Central memory CD8-positive, alpha-beta T cell (primary cell): Measurements from ENCODE around the gene ADCY3.

ENCODE experiments used
- ATAC-seq: fragments of 150-1000 bp; cut with Tn5 transposase; replicated peaks from 2 replicates; pipeline ENCODE4 v1.10.0; 2022; ENCODE audit warnings: mild to moderate bottlenecking, moderate FRiP score, moderate number of reproducible peaks; ENCODE audit not compliant: poor library complexity, severe bottlenecking; ENCODE audit errors: extremely low read depth
- DNase-seq, 2 donors: peaks; one replicate each; pipeline ENCODE4 v3.0.0; 2021; ENCODE audit warnings: low spot score in 2 of 2
- H3K27ac Mint-ChIP-seq: one replicate; pipeline ENCODE4 v1.8.0; 2022; ENCODE audit warnings: low read depth, mild to moderate bottlenecking, moderate library complexity, mixed read lengths
- H3K27me3 Mint-ChIP-seq: one replicate; pipeline ENCODE4 v1.8.0; 2022; ENCODE audit warnings: mixed read lengths
- H3K36me3 Mint-ChIP-seq: one replicate; pipeline ENCODE4 v1.8.0; 2022; ENCODE audit warnings: mild to moderate bottlenecking, moderate library complexity, mixed read lengths; ENCODE audit not compliant: insufficient read depth
- H3K4me1 Mint-ChIP-seq: one replicate; pipeline ENCODE4 v1.8.0; 2022; ENCODE audit warnings: mixed read lengths
- H3K4me3 Mint-ChIP-seq: one replicate; pipeline ENCODE4 v1.8.0; 2022; ENCODE audit warnings: mild to moderate bottlenecking, moderate library complexity, mixed read lengths
- H3K9me3 Mint-ChIP-seq: one replicate; pipeline ENCODE4 v1.8.0; 2022; ENCODE audit warnings: mixed read lengths

ADCY3 gene

DNA sequence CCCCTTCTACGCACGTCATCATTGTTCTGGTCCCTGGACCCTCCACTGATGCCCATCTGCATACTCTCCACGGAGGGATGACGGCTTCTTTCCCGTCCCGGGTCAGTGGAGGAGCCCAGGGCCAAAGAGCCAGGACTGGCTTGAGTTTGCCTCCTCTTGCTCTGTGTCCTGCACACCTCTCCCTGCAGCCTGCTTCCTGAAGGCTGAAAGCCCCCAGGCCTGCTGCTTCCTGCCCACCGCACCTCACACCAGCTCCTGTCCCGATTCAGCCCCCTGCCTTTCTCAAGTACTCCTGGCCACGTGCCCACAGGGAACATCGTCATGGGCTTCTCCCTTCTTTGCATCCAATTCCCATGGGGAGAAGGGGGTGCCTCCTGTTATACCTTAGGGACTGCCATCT, 7.1 kb downstream of the ADCY3 start:
- Mint-ChIP-seq H3K36me3 (peaks cover 4% of the 10 kb centered on the region), H3K4me1 (peaks cover 29% of the 10 kb centered on the region), H3K9me3 (no peaks in the 10 kb centered on the region)

GRCh38 chr2:24912523-24912922, 7.5 kb downstream of the ADCY3 start:
- peaks cover 24% of the 10 kb centered on the region for H3K4me1 Mint-ChIP-seq
- no peaks in the 10 kb centered on the region for H3K27me3 Mint-ChIP-seq
- no peak overlapping the region for H3K4me3 Mint-ChIP-seq
- H3K9me3 Mint-ChIP-seq: no peaks in the 10 kb centered on the region
- no peak overlapping the region for H3K27ac Mint-ChIP-seq
- H3K36me3 Mint-ChIP-seq: peaks cover 4% of the 10 kb centered on the region
- ATAC-seq: no peak
- no peak for DNase-seq

More for the DNA sequence above, 7.1 kb downstream of the ADCY3 start:
- Mint-ChIP-seq H3K4me3 (no peak overlapping the region), H3K27ac (no peak overlapping the region), H3K27me3 (no peaks in the 10 kb centered on the region)
- ATAC-seq (no peak), DNase-seq (no peak)

GRCh38 chr2:24910245-24910644, 9.8 kb downstream of the ADCY3 start:
- no peak for DNase-seq
- peaks cover 4% of the 10 kb centered on the region for H3K36me3 Mint-ChIP-seq

GRCh38 chr2:24909555-24910177, 10.4 kb downstream of the ADCY3 start:
- DNase-seq (no peak), ATAC-seq (no peak)
- Mint-ChIP-seq H3K27me3 (no peaks in the 10 kb centered on the region), H3K4me1 (peaks cover 12% of the 10 kb centered on the region), H3K9me3 (no peaks in the 10 kb centered on the region), H3K4me3 (no peak overlapping the region), H3K36me3 (peaks cover 3% of the 10 kb centered on the region), H3K27ac (no peak overlapping the region)

More at GRCh38 chr2:24910245-24910644, 9.8 kb downstream of the ADCY3 start:
- Mint-ChIP-seq H3K27ac (no peak overlapping the region), H3K4me1 (peaks cover 16% of the 10 kb centered on the region), H3K27me3 (no peaks in the 10 kb centered on the region), H3K9me3 (no peaks in the 10 kb centered on the region), H3K4me3 (no peak overlapping the region)
- no peak for ATAC-seq

- Mint-ChIP-seq H3K4me1 (peaks cover 16% of the 10 kb centered on the region), H3K9me3 (no peaks in the 10 kb centered on the region), H3K4me3 (no peak overlapping the region), H3K27ac (peak overlapping the region; percentile 14), H3K27me3 (no peaks in the 10 kb centered on the region), H3K36me3 (peaks cover 3% of the 10 kb centered on the region)
- no peak for ATAC-seq
- DNase-seq: no peak
Measured at GRCh38 chr2:24908461-24908901, 11.6 kb downstream of the ADCY3 start.

DNA sequence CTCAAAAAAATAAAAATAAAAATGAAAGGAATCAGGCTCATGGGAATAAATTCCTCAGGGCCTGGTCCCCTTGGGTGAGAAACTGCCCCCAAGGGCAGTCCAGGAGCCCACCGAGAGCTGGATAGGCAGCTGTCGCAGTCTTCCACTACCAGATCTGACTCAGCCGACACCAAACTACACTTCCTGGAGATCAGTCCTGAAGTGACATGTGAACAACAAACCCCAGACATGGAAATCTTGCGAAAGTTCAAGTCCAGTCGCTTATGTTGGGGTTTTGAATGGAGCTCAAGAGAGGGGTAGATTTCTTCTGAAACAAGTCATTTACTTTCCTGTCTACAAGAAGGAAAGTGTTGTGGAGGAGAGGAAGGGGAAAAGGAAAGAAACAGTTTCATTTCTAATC, 12.9 kb downstream of the ADCY3 start:
- no peak for ATAC-seq
- Mint-ChIP-seq H3K9me3 (no peaks in the 10 kb centered on the region), H3K4me1 (peaks cover 13% of the 10 kb centered on the region), H3K27ac (no peak overlapping the region), H3K4me3 (no peak overlapping the region), H3K27me3 (no peaks in the 10 kb centered on the region), H3K36me3 (peaks cover 5% of the 10 kb centered on the region)
- DNase-seq: no peak

GRCh38 chr2:24906466-24906865, 13.6 kb downstream of the ADCY3 start:
- no peaks in the 10 kb centered on the region for H3K9me3 Mint-ChIP-seq
- no peak overlapping the region for H3K4me3 Mint-ChIP-seq
- ATAC-seq (no peak), DNase-seq (no peak)
- H3K36me3 Mint-ChIP-seq: peaks cover 5% of the 10 kb centered on the region
- H3K4me1 Mint-ChIP-seq: peaks cover 10% of the 10 kb centered on the region
- H3K27me3 Mint-ChIP-seq: no peaks in the 10 kb centered on the region
- H3K27ac Mint-ChIP-seq: no peak overlapping the region

DNA sequence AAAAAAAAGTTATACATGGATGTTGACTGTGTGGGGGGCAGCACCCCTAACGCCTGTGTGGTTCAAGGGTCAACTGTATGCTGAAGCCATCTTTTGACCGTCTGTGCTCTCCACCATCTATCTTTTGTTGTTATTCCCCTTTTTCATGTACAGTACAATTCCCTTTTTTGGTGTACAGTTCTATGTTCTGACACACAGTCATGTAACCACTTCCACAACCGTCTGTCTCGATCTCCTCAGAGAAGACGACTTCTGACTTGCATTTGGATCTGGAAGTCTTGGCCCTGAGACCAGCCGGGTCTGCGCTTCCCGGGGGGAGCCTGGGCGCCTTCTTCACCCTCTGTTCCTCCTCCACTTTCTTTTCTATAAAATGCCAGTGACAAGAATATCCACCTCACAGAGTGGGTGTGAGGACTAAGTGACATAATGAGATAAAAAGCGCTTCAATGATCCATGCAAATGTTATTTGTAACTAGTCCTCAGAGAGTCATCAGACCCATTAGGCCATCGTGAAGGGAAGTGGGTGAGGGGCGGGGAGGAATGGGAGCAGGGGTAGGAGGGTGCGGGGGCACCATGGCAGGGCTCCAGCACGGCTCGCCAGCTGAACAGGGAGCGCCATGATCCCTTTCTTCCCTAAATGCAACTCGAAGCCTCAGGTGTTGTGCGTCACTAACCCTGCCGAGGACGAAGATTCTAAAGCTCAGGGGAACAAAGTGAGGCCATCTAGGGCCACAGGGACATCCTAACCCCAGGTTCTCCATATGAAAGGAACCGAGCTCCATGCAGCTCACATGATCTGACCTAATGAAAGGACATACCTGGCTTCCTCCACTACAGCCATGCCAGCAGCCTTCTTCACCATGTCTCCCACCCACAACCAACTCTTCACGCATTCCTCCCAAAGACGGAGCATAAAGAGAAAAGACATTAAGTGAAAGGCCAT, 16.6 kb downstream of the ADCY3 start:
- Mint-ChIP-seq H3K27me3 (no peaks in the 10 kb centered on the region), H3K9me3 (no peaks in the 10 kb centered on the region), H3K4me3 (no peak overlapping the region), H3K27ac (no peak overlapping the region), H3K4me1 (peaks cover 10% of the 10 kb centered on the region), H3K36me3 (peaks cover 2% of the 10 kb centered on the region)
- DNase-seq (no peak), ATAC-seq (no peak)

DNA sequence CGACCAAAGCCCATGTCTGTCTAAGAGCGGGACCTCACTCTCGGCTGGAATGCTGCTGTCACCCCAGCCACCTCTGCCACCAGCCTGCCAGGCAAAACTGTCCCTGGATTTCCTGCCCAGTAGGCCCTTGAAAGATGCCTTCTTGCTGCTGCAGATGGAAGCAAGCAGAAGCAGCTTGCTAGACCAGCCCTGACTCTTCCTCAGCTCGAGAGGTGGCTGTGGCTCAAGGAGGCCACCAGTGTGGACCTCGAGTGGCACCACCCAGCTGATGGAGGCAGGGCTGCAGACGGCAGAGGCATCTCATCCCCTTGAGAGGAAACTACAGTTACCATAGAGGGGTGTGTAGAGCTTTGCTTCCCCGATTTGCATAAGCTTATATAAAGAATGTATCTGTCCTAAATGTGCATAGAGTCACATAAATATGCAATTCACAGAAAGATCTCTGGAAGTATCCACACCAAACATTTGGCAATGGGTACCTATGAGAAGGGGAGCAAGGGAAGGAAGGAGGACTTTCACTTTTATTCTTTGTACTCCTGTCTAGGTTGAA, 20.6 kb downstream of the ADCY3 start:
- Mint-ChIP-seq H3K27me3 (no peaks in the 10 kb centered on the region), H3K9me3 (peaks cover 26% of the 10 kb centered on the region), H3K36me3 (peaks cover 4% of the 10 kb centered on the region), H3K4me1 (peaks cover 10% of the 10 kb centered on the region), H3K4me3 (no peak overlapping the region), H3K27ac (no peak overlapping the region)
- no peak for DNase-seq
- no peak for ATAC-seq

GRCh38 chr2:24898122-24899109, 21.6 kb downstream of the ADCY3 start:
- DNase-seq (no peak), ATAC-seq (no peak)
- H3K4me3 Mint-ChIP-seq: no peak overlapping the region
- peaks cover 4% of the 10 kb centered on the region for H3K4me1 Mint-ChIP-seq
- H3K27me3 Mint-ChIP-seq: no peaks in the 10 kb centered on the region
- peaks cover 4% of the 10 kb centered on the region for H3K36me3 Mint-ChIP-seq
- H3K9me3 Mint-ChIP-seq: peaks cover 34% of the 10 kb centered on the region
- no peak overlapping the region for H3K27ac Mint-ChIP-seq

DNA sequence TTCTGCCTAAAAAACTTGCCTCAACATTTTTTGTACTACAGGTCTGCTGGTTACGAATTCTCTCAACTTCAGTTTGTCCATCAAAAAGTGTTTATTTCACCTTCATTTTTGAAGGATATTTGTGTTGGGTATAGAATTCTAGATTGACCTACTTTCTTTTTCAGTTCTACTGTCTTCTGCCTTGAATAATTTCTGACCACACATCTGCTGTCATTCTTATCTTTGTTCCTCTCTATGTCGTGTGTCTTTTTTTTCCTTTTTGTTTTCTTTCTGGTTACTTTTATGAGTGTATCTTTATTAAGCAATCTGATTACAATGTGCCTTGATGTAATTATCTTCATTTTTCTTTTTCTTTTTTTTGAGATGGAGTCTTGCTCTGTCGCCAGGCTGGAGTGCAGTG, 25.3 kb downstream of the ADCY3 start:
- peak overlapping the region; percentile 11 for H3K27ac Mint-ChIP-seq
- H3K36me3 Mint-ChIP-seq: peaks cover 1% of the 10 kb centered on the region
- ATAC-seq (no peak), DNase-seq (no peak)
- no peaks in the 10 kb centered on the region for H3K4me1 Mint-ChIP-seq
- peaks cover 34% of the 10 kb centered on the region for H3K9me3 Mint-ChIP-seq
- H3K27me3 Mint-ChIP-seq: no peaks in the 10 kb centered on the region
- no peak overlapping the region for H3K4me3 Mint-ChIP-seq

DNA sequence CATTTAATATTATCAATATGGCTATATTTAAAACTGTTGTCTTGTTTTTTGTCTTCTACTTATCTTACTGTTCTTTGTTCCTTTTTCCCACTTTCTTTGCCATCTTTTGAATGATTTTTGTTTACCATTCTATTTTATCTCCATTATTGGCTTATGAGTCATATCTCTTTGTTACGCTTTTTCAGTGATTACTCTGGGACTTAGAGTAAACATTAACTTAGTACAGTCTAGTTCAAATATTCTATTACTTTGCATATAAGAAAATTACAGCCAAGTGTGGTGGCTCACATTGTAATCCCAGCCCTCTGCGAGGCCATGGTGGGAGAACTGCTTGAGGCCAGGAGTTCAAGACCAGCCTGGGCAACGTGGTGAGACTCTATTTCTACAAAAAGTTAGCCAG, 26.1 kb downstream of the ADCY3 start:
- Mint-ChIP-seq H3K36me3 (peaks cover 1% of the 10 kb centered on the region), H3K4me3 (no peak overlapping the region)

More for the DNA sequence above, 26.1 kb downstream of the ADCY3 start:
- no peak for DNase-seq
- Mint-ChIP-seq H3K27me3 (no peaks in the 10 kb centered on the region), H3K4me1 (no peaks in the 10 kb centered on the region), H3K9me3 (peaks cover 34% of the 10 kb centered on the region), H3K27ac (peak overlapping the region; percentile 7)
- no peak for ATAC-seq
